HG03066 (cell line): ENCODE measurements around the gene C21orf58.
"Not testable (repeated sequence)": the region's sequence is repeated elsewhere in the genome, so short reads cannot be mapped to it uniquely, and the experiment has no call there.

ENCODE experiments used
- ATAC-seq: cut with Tn5 transposase; IDR thresholded peaks from one replicate; pipeline ENCODE4 v1.9.1; 2021; ENCODE audit warnings: low read depth; ENCODE audit not compliant: unreplicated experiment

The C21orf58 gene

DNA sequence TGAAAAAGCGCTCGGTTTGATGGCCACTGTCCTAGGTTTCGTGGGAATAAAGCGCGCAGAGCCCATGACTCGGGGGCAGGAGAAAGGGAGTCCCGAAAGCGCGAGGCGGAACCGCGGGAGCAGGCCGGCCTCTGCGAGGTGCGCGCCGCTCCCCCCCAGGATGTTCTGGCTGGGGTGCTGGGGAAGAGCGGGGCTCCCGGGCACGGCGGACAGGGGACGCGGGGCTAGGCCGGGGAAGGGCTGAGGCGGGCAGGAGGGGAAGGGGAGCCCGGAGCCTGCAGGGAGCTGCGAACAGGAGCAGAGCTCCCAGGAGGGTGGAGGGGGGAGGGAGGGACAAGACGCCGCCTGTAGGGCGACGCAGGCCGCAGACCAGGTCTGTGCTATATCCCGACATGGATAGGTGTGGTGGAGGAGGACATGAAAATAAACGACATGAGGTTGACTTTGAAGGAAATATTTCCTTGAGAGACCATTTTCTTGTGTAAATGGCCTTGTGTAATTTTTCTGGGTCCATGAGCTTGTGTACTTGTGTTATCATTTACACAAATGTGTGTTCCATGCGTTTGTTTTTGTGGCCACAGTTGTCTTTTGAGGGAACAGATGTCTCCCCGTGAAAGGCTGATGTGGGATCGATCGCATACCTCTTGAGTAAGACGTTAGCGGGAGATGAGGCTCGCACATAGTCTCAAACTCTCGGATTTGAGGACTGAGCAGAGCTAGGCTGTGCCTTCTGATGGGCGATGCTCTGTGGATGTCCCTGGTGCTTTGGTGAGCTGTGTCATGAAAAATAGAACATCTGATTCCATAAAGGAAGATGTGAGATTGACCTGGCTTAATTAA is 1.6 kb upstream of the C21orf58 start:
- no peak for ATAC-seq

DNA sequence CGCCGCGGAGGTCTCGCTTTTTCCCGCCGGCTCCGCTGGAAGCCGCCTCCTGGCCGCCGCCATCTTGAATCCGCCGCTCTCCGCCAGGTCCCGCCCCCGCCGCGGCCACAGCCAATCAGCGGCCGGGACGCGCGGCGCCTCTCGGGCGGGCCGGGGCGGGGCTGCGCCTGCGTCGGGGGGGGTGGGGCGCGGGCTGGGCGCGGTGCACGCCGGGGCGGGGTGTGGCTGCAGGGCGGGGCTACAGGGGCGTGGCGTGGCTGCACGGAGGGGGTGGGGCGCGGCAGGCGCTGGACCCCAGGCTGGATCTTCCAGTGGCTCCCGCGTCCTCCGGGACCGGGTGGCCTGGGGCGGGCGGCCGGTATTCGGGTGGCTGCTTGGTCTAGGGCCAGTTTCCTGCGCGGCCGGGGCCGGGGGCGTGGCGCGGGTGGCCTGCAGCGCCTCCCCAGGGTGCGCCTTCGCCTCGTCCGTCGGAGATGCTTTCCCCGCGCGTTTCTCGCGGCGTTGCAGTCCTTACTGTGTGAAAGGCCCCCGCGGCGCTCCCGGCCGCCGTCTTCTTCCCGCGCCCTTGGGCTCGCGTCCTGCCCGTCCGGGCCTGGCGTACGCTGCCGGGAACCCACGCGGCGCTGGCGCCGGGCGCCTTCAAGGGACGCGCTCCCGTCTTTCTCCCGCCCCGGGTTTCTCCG is 861 bp upstream of the C21orf58 start:
- peak; percentile 54 for ATAC-seq

DNA sequence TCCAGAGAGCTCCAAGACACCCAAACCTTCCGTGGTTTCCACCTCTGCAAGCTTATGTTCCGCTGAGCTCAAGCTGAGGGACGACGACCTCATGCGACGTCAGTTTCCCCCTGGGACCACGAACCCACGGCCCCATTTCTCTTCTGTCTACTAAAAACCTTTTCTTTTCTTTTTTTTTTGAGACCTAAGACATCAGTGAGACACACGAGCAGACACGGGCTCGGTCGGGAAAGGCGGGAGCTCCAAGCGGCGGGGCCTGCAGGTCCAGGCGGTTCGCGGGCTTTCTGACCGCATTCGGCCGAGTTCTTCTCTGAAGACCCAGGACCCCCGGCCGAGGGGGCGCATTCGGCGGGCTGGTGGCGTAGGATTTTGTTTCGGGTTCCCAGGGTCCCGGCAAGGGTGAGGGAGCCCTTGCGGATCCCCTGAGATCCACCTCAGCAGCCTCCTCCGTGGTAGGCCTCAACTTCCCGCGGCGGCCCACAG is 402 bp downstream of the C21orf58 start:
- no peak for ATAC-seq

- ATAC-seq: no peak
Measured at GRCh38 chr21:46322351-46323226, 1.1 kb downstream of the C21orf58 start.

GRCh38 chr21:46320331-46320801 is 3.3 kb downstream of the C21orf58 start:
- no peak for ATAC-seq

GRCh38 chr21:46319186-46319585 is 4.5 kb downstream of the C21orf58 start:
- ATAC-seq: no peak

DNA sequence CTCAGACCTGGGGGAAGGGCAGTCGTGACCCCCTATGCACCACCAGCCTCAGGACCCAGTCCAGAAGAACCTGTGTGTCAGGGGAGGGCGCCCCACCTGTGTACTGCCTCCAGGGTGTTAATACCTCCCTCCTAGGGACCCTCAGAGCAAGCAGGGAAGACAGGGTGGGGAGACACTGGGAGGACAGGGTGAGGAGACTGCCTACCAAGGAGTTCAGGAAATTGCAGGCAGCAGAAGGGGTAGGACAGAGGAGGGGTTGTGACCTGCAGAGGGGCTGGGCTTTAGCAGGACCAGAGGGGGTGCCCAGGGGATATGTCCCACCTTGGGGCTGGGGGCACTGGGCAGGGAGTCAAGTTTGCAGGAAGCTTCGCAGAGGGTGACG is 5.2 kb downstream of the C21orf58 start:
- ATAC-seq: no peak

- no peak for ATAC-seq
Measured at GRCh38 chr21:46317710-46318463, 5.8 kb downstream of the C21orf58 start.

GRCh38 chr21:46316708-46317324 is 6.9 kb downstream of the C21orf58 start:
- ATAC-seq: no peak

GRCh38 chr21:46314441-46315020 is 9.1 kb downstream of the C21orf58 start:
- ATAC-seq: no peak

DNA sequence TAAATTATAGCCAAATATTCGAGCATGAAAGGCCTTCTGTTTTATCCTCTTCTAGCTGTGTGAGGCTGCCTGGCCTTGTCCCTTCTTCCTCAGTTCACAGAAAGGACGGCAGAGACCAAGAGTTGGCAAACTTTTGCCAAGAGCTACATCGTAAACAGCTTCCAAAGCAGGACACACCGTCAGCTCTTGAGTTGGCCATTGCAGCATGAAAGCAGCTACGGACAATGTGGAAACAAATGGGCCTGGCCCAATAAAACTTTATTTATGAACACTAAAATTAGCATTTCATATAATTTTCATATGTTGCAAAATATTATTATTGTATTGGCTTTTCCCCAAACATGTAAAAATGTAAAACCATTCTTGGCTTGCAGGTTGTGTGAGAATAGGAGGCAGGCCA is 10.7 kb downstream of the C21orf58 start:
- no peak for ATAC-seq

DNA sequence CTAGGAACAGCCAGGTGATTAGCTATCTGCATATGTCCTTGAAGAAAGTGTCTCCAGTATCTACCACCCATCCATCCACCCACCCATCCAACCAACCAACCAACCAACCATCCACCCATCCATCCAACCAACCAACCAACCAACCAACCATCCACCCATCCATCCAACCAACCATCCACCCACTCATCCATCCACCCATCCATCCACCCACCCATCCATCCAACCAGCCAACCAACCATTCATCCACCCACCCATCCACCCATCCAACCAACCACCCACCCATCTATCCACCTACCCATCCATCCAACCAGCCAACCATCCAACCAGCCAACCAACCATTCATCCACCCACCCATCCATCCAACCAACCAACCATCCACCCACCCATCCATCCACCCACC is 12.1 kb downstream of the C21orf58 start:
- no peak for ATAC-seq

GRCh38 chr21:46310260-46310659 is 13.4 kb downstream of the C21orf58 start:
- ATAC-seq: not testable (repeated sequence)

DNA sequence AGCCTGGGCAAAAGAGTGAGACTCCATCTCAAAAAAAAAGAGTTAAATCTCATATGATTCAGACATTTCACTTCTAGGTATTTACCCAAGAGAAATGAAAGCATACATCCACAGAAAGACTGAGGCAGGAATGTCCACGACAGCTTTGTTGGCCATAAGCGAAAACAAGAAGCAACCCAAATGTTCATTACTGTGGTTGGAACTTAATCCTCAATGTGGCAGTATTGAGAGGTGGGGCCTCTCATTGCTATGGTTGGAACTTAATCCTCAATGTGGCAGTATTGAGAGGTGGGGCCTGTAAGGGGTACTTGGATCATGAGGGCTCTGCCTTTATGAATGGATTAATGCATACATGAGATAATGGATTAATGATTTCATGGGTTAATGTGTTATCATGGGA is 15.2 kb downstream of the C21orf58 start:
- no peak for ATAC-seq

DNA sequence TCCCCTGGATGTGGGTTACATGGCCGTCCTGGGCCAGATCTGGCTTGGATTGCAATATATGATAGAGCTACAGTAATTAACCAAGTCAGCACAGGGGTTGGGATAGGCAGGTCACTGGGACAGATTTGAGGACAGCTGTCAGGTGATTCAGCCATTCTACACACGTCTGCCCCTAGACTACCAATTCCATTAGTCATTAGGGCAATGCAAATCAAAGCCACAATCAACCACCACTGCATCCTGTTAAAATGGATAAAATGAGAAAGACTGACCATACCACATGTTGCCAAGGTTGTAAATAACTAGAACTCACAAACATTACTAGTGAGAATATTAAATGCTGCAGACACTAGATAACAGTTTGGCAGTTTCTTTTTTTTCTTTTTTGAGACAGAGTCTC is 16.0 kb downstream of the C21orf58 start:
- no peak for ATAC-seq

GRCh38 chr21:46304955-46305354 is 18.7 kb downstream of the C21orf58 start:
- no peak for ATAC-seq

DNA sequence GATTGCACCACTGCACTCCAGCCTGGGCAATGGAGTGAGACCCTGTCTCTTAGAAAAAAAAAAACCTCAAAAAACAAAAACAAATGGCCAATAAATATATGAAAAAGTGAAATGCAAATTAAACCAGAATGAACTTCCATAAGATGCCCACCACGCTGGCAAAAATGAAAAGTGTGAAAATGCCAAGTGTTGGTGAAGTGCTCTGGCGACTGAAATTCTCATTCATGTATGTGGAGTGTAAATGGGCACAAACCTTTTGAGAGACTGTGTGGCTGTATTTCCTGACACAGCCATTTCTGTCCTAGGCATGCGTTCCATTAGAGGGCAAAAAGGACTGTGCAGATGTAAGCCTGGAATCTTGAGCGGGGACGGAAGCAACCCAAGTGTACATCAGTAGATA is 19.2 kb downstream of the C21orf58 start:
- no peak for ATAC-seq

GRCh38 chr21:46301759-46302158 is 21.9 kb downstream of the C21orf58 start:
- no peak for ATAC-seq

DNA sequence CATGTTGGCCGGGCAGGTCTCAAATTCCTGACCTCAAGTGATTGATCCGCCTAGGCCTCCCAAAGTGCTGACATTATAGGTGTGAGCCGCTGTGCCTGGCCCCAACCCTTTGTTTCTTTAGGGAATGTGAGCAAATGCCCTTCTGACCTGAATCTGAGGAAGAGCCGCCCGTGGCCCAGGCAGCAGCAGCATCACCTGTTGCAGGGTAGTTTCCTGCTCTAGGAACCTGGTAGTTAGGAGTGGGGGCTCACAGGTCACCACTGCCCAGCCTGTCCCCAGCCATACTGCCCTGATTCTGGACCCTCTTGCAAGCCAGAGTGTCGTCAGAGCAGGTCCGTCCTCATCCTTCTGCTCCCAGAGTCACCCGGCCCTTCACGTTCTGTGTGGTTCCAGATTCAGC is 24.5 kb downstream of the C21orf58 start:
- ATAC-seq: no peak
